GM10266 (cell line): ENCODE results near the gene SELENOH.
A peak's percentile ranks its signal among the peaks of the same experiment; 100 is the strongest.
"Not testable (repeated sequence)": the region's sequence is repeated elsewhere in the genome, so short reads cannot be mapped to it uniquely, and the experiment has no call there.

ENCODE experiments used
- DNase-seq: peaks from one replicate; pipeline ENCODE4 v3.0.0; 2012; ENCODE audit errors: extremely low spot score
- CTCF ChIP-seq: IDR thresholded peaks from 2 replicates; pipeline ENCODE4 v1.5.1; 2012; ENCODE audit warnings: mild to moderate bottlenecking, low read depth; ENCODE audit not compliant: control insufficient read depth, insufficient read depth; ENCODE audit errors: missing control alignments

Gene SELENOH

GRCh38 chr11:57741132-57742086 is at the start of gene SELENOH:
Gene SELENOH, plus strand, starts transcription at chr11:57741491. Its CDS starts 105 bp downstream, at chr11:57741596.
- peak; percentile 87 for DNase-seq
- TF ChIP-seq CTCF: no peak

- DNase-seq: no peak
- no peak for TF ChIP-seq CTCF
Observed at GRCh38 chr11:57698843-57699365, 42.4 kb upstream of the SELENOH start.

GRCh38 chr11:57699813-57700212 is 41.5 kb upstream of the SELENOH start:
- TF ChIP-seq CTCF: no peak

GRCh38 chr11:57700425-57700824 is 40.9 kb upstream of the SELENOH start:
- TF ChIP-seq CTCF: no peak

More at GRCh38 chr11:57699813-57700212, 41.5 kb upstream of the SELENOH start:
- no peak for DNase-seq

GRCh38 chr11:57703341-57703740 is 38.0 kb upstream of the SELENOH start:
- TF ChIP-seq CTCF: no peak
- DNase-seq: no peak

More at GRCh38 chr11:57700425-57700824, 40.9 kb upstream of the SELENOH start:
- no peak for DNase-seq

GRCh38 chr11:57704932-57705331 is 36.4 kb upstream of the SELENOH start:
- DNase-seq: no peak
- no peak for TF ChIP-seq CTCF

GRCh38 chr11:57705432-57705831 is 35.9 kb upstream of the SELENOH start:
- not testable (repeated sequence) for DNase-seq
